Endodermal cell (in vitro differentiated cells): ENCODE results near the gene ZNF23. TPM values are rescaled to one million over a fixed set of nuclear protein-coding genes. Genes with fewer than 3 reads are reported as not detected.

Source experiments
- DNase-seq: peaks from one replicate; pipeline ENCODE4 v3.0.0-alpha.2; 2017
- H3K27ac ChIP-seq: 2 replicates; pipeline ENCODE4 v1.5.1; 2013; ENCODE audit warnings: mild to moderate bottlenecking, low read depth, low read length, moderate library complexity
- H3K27me3 ChIP-seq: 2 replicates; pipeline ENCODE4 v1.6.1; 2013; ENCODE audit warnings: mild to moderate bottlenecking, low read length, moderate library complexity; ENCODE audit not compliant: insufficient read depth, control insufficient read depth, poor library complexity, severe bottlenecking
- H3K36me3 ChIP-seq: 2 replicates; pipeline ENCODE4 v1.7.0; 2013; ENCODE audit warnings: mild to moderate bottlenecking, low read length, moderate library complexity; ENCODE audit not compliant: control insufficient read depth, insufficient read depth
- H3K4me1 ChIP-seq: one replicate; pipeline ENCODE4 v1.7.0; 2013; ENCODE audit warnings: low read length; ENCODE audit not compliant: control insufficient read depth, insufficient read depth
- H3K4me3 ChIP-seq: 2 replicates; pipeline ENCODE4 v1.5.1; 2013; ENCODE audit warnings: mild to moderate bottlenecking, low read length, moderate library complexity
- H3K9ac ChIP-seq: 2 replicates; pipeline ENCODE4 v1.6.1; 2013; ENCODE audit warnings: mild to moderate bottlenecking, low read length, moderate library complexity; ENCODE audit not compliant: poor library complexity, severe bottlenecking; ENCODE audit errors: extremely low read depth
- H3K9me3 ChIP-seq: 2 replicates; pipeline ENCODE4 v1.6.1; 2013; ENCODE audit warnings: mild to moderate bottlenecking, low read length, moderate library complexity; ENCODE audit not compliant: control insufficient read depth
- H3K27ac Mint-ChIP-seq: 2 replicates; pipeline ENCODE4 v1.8.0; 2020; ENCODE audit warnings: mixed read lengths
- H3K27me3 Mint-ChIP-seq: 2 replicates; pipeline ENCODE4 v1.8.0; 2021; ENCODE audit warnings: mild to moderate bottlenecking, mixed read lengths; ENCODE audit not compliant: insufficient read depth
- H3K36me3 Mint-ChIP-seq: 2 replicates; pipeline ENCODE4 v1.8.0; 2020; ENCODE audit warnings: low read depth, mixed read lengths
- H3K4me1 Mint-ChIP-seq: 2 replicates; pipeline ENCODE4 v1.8.0; 2020; ENCODE audit warnings: mixed read lengths
- H3K4me3 Mint-ChIP-seq: 2 replicates; pipeline ENCODE4 v1.8.0; 2020; ENCODE audit warnings: mild to moderate bottlenecking, moderate library complexity, mixed read lengths
- H3K9me3 Mint-ChIP-seq: 2 replicates; pipeline ENCODE4 v1.8.0; 2020; ENCODE audit warnings: mild to moderate bottlenecking, mixed read lengths
- CTCF ChIP-seq: fragments of 200-600 bp; sonication (generic); conservative IDR thresholded peaks from 2 replicates; pipeline ENCODE4 v1.5.0; 2021; ENCODE audit warnings: antibody characterized with exemption, mild to moderate bottlenecking
- WGBS, 2 experiments: methylation state at CpG; one replicate each; pipeline versions ENCODE4 v1.1.5 to v1.1.7; 2013; ENCODE audit warnings: missing lambda C conversion rate in 2 of 2, mixed read lengths in 1 of 2; ENCODE audit not compliant: insufficient coverage in 1 of 2, insufficient read length in 1 of 2; 5-methylcytosine and 5-hydroxymethylcytosine counted together
- total RNA-seq, 2 donors: library from RNA; stranded (reverse); fragmentation: NEBNext Ultra II Directional in 1 of 2; extraction: Animal tissue kit (Norgen Biotek cat#: 25700) in 1 of 2; gene quantifications; 2 replicates in 1 of 2; 3 replicates in 1 of 2; pipeline ENCODE4 v1.2.1, GENCODE V29; 2021

Gene ZNF23
- total RNA-seq, 2 donors from 2014 or later = 9.4 to 13.6 TPM

GRCh38 chr16:71501547-71501946 lies 39.5 kb upstream of the ZNF23 start:
- WGBS, 2 experiments = 83 to 96% methylated on average over 2 to 3 of the region's 3 CpGs
- peak; percentile 40 for TF ChIP-seq CTCF

GRCh38 chr16:71500964-71501363 lies 38.9 kb upstream of the ZNF23 start:
- no peaks in the 10 kb centered on the region for H3K27me3 ChIP-seq
- Mint-ChIP-seq H3K27ac (no peak overlapping the region), H3K27me3 (peaks cover 2% of the 10 kb centered on the region), H3K4me1 (no peaks in the 10 kb centered on the region), H3K4me3 (no peak overlapping the region), H3K9me3 (no peaks in the 10 kb centered on the region), H3K36me3 (no peaks in the 10 kb centered on the region)
- no peaks in the 10 kb centered on the region for H3K36me3 ChIP-seq
- H3K27ac ChIP-seq = no peak overlapping the region
- no peak for TF ChIP-seq CTCF
- DNase-seq = no peak
- no peak overlapping the region for H3K9ac ChIP-seq
- no peaks in the 10 kb centered on the region for H3K9me3 ChIP-seq
- H3K4me1 ChIP-seq = no peaks in the 10 kb centered on the region
- no peak overlapping the region for H3K4me3 ChIP-seq
- 90% methylated on average over 2 of the region's 2 CpGs; no CpG with 5 or more reads in 1 of the 2 experiments for WGBS, 2 experiments

More at GRCh38 chr16:71501547-71501946, 39.5 kb upstream of the ZNF23 start:
- H3K9ac ChIP-seq = no peak overlapping the region
- no peaks in the 10 kb centered on the region for H3K27me3 ChIP-seq
- H3K4me3 ChIP-seq = no peak overlapping the region
- no peaks in the 10 kb centered on the region for H3K4me1 ChIP-seq
- H3K36me3 ChIP-seq = no peaks in the 10 kb centered on the region
- H3K27me3 Mint-ChIP-seq = peaks cover 2% of the 10 kb centered on the region
- H3K4me1 Mint-ChIP-seq = no peaks in the 10 kb centered on the region
- no peak overlapping the region for H3K27ac Mint-ChIP-seq
- no peak overlapping the region for H3K27ac ChIP-seq
- no peaks in the 10 kb centered on the region for H3K9me3 ChIP-seq
- H3K4me3 Mint-ChIP-seq = no peak overlapping the region
- no peak for DNase-seq
- H3K36me3 Mint-ChIP-seq = no peaks in the 10 kb centered on the region
- no peaks in the 10 kb centered on the region for H3K9me3 Mint-ChIP-seq

GRCh38 chr16:71499775-71500364 lies 37.8 kb upstream of the ZNF23 start:
- Histone ChIP-seq H3K36me3 (no peaks in the 10 kb centered on the region), H3K27ac (no peak overlapping the region), H3K4me3 (no peak overlapping the region), H3K9ac (no peak overlapping the region), H3K4me1 (no peaks in the 10 kb centered on the region), H3K27me3 (no peaks in the 10 kb centered on the region), H3K9me3 (no peaks in the 10 kb centered on the region)
- Mint-ChIP-seq H3K27ac (no peak overlapping the region), H3K36me3 (no peaks in the 10 kb centered on the region), H3K27me3 (no peaks in the 10 kb centered on the region), H3K9me3 (no peaks in the 10 kb centered on the region), H3K4me1 (no peaks in the 10 kb centered on the region), H3K4me3 (no peak overlapping the region)
- DNase-seq = peak; percentile 79
- WGBS, 2 experiments = 0 to 1% methylated on average over 3 of the region's 3 CpGs
- TF ChIP-seq CTCF = peak; percentile 82
